Measurements from ENCODE around the gene FCRL1. TPM values are rescaled to one million over a fixed set of nuclear protein-coding genes. Genes with fewer than 3 reads are reported as not detected.

The FCRL1 gene
- total RNA-seq, 1 donor from 2014 or later = not detected

GRCh38 chr1:157834430-157834829 is 14.5 kb upstream of the FCRL1 start:
- Mint-ChIP-seq H3K36me3 (ENCODE audit: low read depth, unreplicated experiment) (no peaks in the 10 kb centered on the region), H3K4me1 (ENCODE audit: unreplicated experiment) (peaks cover 2% of the 10 kb centered on the region), H3K4me3 (ENCODE audit: unreplicated experiment) (no peak overlapping the region), H3K27me3 (ENCODE audit: unreplicated experiment) (peaks cover 2% of the 10 kb centered on the region), H3K27ac (ENCODE audit: unreplicated experiment) (no peak overlapping the region), H3K9me3 (ENCODE audit: unreplicated experiment) (no peaks in the 10 kb centered on the region)
- DNase-seq (ENCODE audit: low spot score) = no peak
- no peak for TF ChIP-seq CTCF (IDR thresholded peaks at IDR 0.05; ENCODE audit: unreplicated experiment)

- Mint-ChIP-seq H3K36me3 (ENCODE audit: low read depth, unreplicated experiment) (no peaks in the 10 kb centered on the region), H3K9me3 (ENCODE audit: unreplicated experiment) (no peaks in the 10 kb centered on the region), H3K4me1 (ENCODE audit: unreplicated experiment) (no peaks in the 10 kb centered on the region), H3K27me3 (ENCODE audit: unreplicated experiment) (peaks cover 3% of the 10 kb centered on the region), H3K27ac (ENCODE audit: unreplicated experiment) (no peak overlapping the region), H3K4me3 (ENCODE audit: unreplicated experiment) (no peak overlapping the region)
- no peak for TF ChIP-seq CTCF (IDR thresholded peaks at IDR 0.05; ENCODE audit: unreplicated experiment)
- no peak for DNase-seq (ENCODE audit: low spot score)
Measured at GRCh38 chr1:157833145-157833544, 13.2 kb upstream of the FCRL1 start.

- Mint-ChIP-seq H3K4me3 (ENCODE audit: unreplicated experiment) (no peak overlapping the region), H3K4me1 (ENCODE audit: unreplicated experiment) (no peaks in the 10 kb centered on the region), H3K27ac (ENCODE audit: unreplicated experiment) (no peak overlapping the region), H3K9me3 (ENCODE audit: unreplicated experiment) (no peaks in the 10 kb centered on the region), H3K27me3 (ENCODE audit: unreplicated experiment) (peaks cover 3% of the 10 kb centered on the region), H3K36me3 (ENCODE audit: low read depth, unreplicated experiment) (no peaks in the 10 kb centered on the region)
- DNase-seq (ENCODE audit: low spot score) = no peak
- TF ChIP-seq CTCF (IDR thresholded peaks at IDR 0.05; ENCODE audit: unreplicated experiment) = no peak
Measured at GRCh38 chr1:157831968-157832626, 12.2 kb upstream of the FCRL1 start.

- no peak overlapping the region for H3K27ac Mint-ChIP-seq (ENCODE audit: unreplicated experiment)
- no peaks in the 10 kb centered on the region for H3K36me3 Mint-ChIP-seq (ENCODE audit: low read depth, unreplicated experiment)
- no peak overlapping the region for H3K4me3 Mint-ChIP-seq (ENCODE audit: unreplicated experiment)
- no peaks in the 10 kb centered on the region for H3K4me1 Mint-ChIP-seq (ENCODE audit: unreplicated experiment)
- no peaks in the 10 kb centered on the region for H3K9me3 Mint-ChIP-seq (ENCODE audit: unreplicated experiment)
- H3K27me3 Mint-ChIP-seq (ENCODE audit: unreplicated experiment) = peaks cover 3% of the 10 kb centered on the region
- TF ChIP-seq CTCF (IDR thresholded peaks at IDR 0.05; ENCODE audit: unreplicated experiment) = no peak
- DNase-seq (ENCODE audit: low spot score) = no peak
Measured at GRCh38 chr1:157830887-157831286, 11.0 kb upstream of the FCRL1 start.

GRCh38 chr1:157829711-157830110 is 9.8 kb upstream of the FCRL1 start:
- Mint-ChIP-seq H3K36me3 (ENCODE audit: low read depth, unreplicated experiment) (no peaks in the 10 kb centered on the region), H3K9me3 (ENCODE audit: unreplicated experiment) (no peaks in the 10 kb centered on the region), H3K4me1 (ENCODE audit: unreplicated experiment) (no peaks in the 10 kb centered on the region), H3K27ac (ENCODE audit: unreplicated experiment) (no peak overlapping the region), H3K27me3 (ENCODE audit: unreplicated experiment) (peaks cover 3% of the 10 kb centered on the region), H3K4me3 (ENCODE audit: unreplicated experiment) (no peak overlapping the region)
- DNase-seq (ENCODE audit: low spot score) = no peak
- no peak for TF ChIP-seq CTCF (IDR thresholded peaks at IDR 0.05; ENCODE audit: unreplicated experiment)
